IMR-90 (cell line): ENCODE results near the gene PDLIM5. TPM values are rescaled to one million over a fixed set of nuclear protein-coding genes. Genes with fewer than 3 reads are reported as not detected.

Source experiments
- ATAC-seq: fragments of 200-7000 bp; cut with Tn5 transposase; 2 replicates; pipeline ENCODE4 v1.9.1; 2020; ENCODE audit warnings: low read depth, mild to moderate bottlenecking, moderate library complexity
- BruUV-seq: library from RNA; stranded (reverse); fragments of 400-500 nt; replicated peaks from 2 replicates; lab custom pipeline; 2021; lab: Mats Ljungman, UMichigan
- CTCF ChIA-PET: fragments of 300-600 bp; formaldehyde crosslinking; extraction: SDS; loops from one replicate; lab custom pipeline; 2021; ENCODE audit warnings: antibody characterized with exemption; lab: Yijun Ruan, JAX
- POLR2A ChIA-PET: fragments of 300-600 bp; sonication (Branson Sonifier 250); formaldehyde crosslinking; loops from one replicate; lab custom pipeline; 2022; ENCODE audit warnings: antibody characterized with exemption; ENCODE audit not compliant: unreplicated experiment; lab: Charles Lee
- DNase-seq: peaks from one replicate; pipeline ENCODE4 v3.0.0; 2013
- H2AFZ ChIP-seq: replicated peaks from 2 replicates; pipeline ENCODE3; 2013; ENCODE audit warnings: low read length, mild to moderate bottlenecking; ENCODE audit not compliant: poor library complexity
- H2AK5ac ChIP-seq: 2 replicates; pipeline ENCODE4 v1.6.1; 2013; ENCODE audit warnings: low read depth, low read length, inconsistent platforms
- H2AK9ac ChIP-seq: replicated peaks from 2 replicates; pipeline ENCODE3; 2013; ENCODE audit warnings: mild to moderate bottlenecking, low read depth, low read length, moderate library complexity; ENCODE audit not compliant: poor library complexity
- H2BK120ac ChIP-seq: 2 replicates; pipeline ENCODE4 v1.6.1; 2013; ENCODE audit warnings: low read depth, low read length, inconsistent platforms
- H2BK15ac ChIP-seq: 3 replicates; pipeline ENCODE4 v1.6.1; 2013; ENCODE audit warnings: low read depth, low read length, inconsistent platforms
- H2BK20ac ChIP-seq: 2 replicates; pipeline ENCODE4 v1.6.1; 2013; ENCODE audit warnings: low read depth, mild to moderate bottlenecking, inconsistent platforms, low read length, moderate library complexity
- H2BK5ac ChIP-seq: 2 replicates; pipeline ENCODE4 v1.6.1; 2013; ENCODE audit warnings: mild to moderate bottlenecking, low read depth, low read length, inconsistent platforms; ENCODE audit not compliant: poor library complexity, severe bottlenecking
- H3K14ac ChIP-seq: replicated peaks from 2 replicates; pipeline ENCODE4 v1.6.1; 2013; ENCODE audit warnings: low read depth, low read length, inconsistent platforms
- H3K18ac ChIP-seq: 2 replicates; pipeline ENCODE4 v1.6.1; 2013; ENCODE audit warnings: low read depth, low read length, control low read depth
- H3K23ac ChIP-seq: 2 replicates; pipeline ENCODE4 v1.6.1; 2013; ENCODE audit warnings: low read depth, low read length, inconsistent platforms
- H3K27ac ChIP-seq: 2 replicates; pipeline ENCODE4 v1.5.1; 2013; ENCODE audit warnings: mild to moderate bottlenecking, control low read depth, low read length; ENCODE audit not compliant: insufficient read depth
- H3K27me3 ChIP-seq: 2 replicates; pipeline ENCODE4 v1.6.1; 2013; ENCODE audit warnings: low read length; ENCODE audit not compliant: control insufficient read depth, insufficient read depth
- H3K36me3 ChIP-seq: 2 replicates; pipeline ENCODE4 v1.6.1; 2013; ENCODE audit warnings: low read length, mixed read lengths; ENCODE audit not compliant: control insufficient read depth, insufficient read depth
- H3K4ac ChIP-seq: 2 replicates; pipeline ENCODE4 v1.6.1; 2013; ENCODE audit warnings: low read depth, low read length, inconsistent platforms
- H3K4me1 ChIP-seq: 2 replicates; pipeline ENCODE4 v1.6.1; 2013; ENCODE audit warnings: low read length, mixed read lengths; ENCODE audit not compliant: control insufficient read depth, insufficient read depth
- H3K4me2 ChIP-seq: 2 replicates; pipeline ENCODE4 v1.6.1; 2013; ENCODE audit warnings: low read depth, mild to moderate bottlenecking, control low read depth, low read length, moderate library complexity
- H3K4me3 ChIP-seq: 2 replicates; pipeline ENCODE4 v1.5.1; 2013; ENCODE audit warnings: low read depth, mild to moderate bottlenecking, control low read depth, low read length, moderate library complexity; ENCODE audit not compliant: insufficient read depth
- H3K56ac ChIP-seq: 2 replicates; pipeline ENCODE4 v1.6.1; 2013; ENCODE audit warnings: low read length, inconsistent platforms; ENCODE audit not compliant: insufficient read depth; ENCODE audit errors: extremely low read depth
- H3K79me1 ChIP-seq, 2 experiments: 2 replicates each; pipeline ENCODE4 v1.6.1; 2013; ENCODE audit warnings: low read length in 2 of 2, inconsistent platforms in 1 of 2, low read depth in 1 of 2
- H3K9ac ChIP-seq: 2 replicates; pipeline ENCODE4 v1.6.1; 2013; ENCODE audit warnings: low read depth, low read length, control low read depth
- H3K9me1 ChIP-seq: 2 replicates; pipeline ENCODE4 v1.6.1; 2013; ENCODE audit warnings: low read length, inconsistent platforms; ENCODE audit not compliant: insufficient read depth
- H3K9me3 ChIP-seq: 2 replicates; pipeline ENCODE4 v1.6.1; 2013; ENCODE audit warnings: low read length; ENCODE audit not compliant: control insufficient read depth, insufficient read depth
- H4K20me1 ChIP-seq: 2 replicates; pipeline ENCODE4 v1.6.1; 2013; ENCODE audit warnings: low read length, inconsistent platforms; ENCODE audit not compliant: insufficient read depth
- H4K5ac ChIP-seq: 2 replicates; pipeline ENCODE4 v1.6.1; 2013; ENCODE audit warnings: mild to moderate bottlenecking, low read depth, low read length, control low read depth
- H4K8ac ChIP-seq, 2 experiments: 2 replicates each; pipeline ENCODE4 v1.6.1; 2013; ENCODE audit warnings: low read depth in 2 of 2, low read length in 2 of 2, control low read depth in 1 of 2, inconsistent platforms in 1 of 2
- H4K91ac ChIP-seq: 2 replicates; pipeline ENCODE4 v1.6.1; 2013; ENCODE audit warnings: low read depth, low read length, inconsistent platforms; ENCODE audit not compliant: insufficient read depth
- CHD1 ChIP-seq: IDR thresholded peaks from 2 replicates; pipeline ENCODE4 v1.6.1; 2012; ENCODE audit warnings: low read depth, low read length, improper control_type of control experiment
- NFE2L2 ChIP-seq: fragments of 150-350 bp; IDR thresholded peaks from 2 replicates; pipeline ENCODE4 v1.6.1; 2016; ENCODE audit warnings: low read depth, mild to moderate bottlenecking, low read length
- RFX5 ChIP-seq: IDR thresholded peaks from 2 replicates; pipeline ENCODE4 v1.8.0; 2012; ENCODE audit warnings: low read depth, mild to moderate bottlenecking, low read length, moderate library complexity
- WGBS, 2 experiments: methylation state at CpG; one replicate each; pipeline versions ENCODE4 v1.1.5 to v1.1.7; 2013; ENCODE audit warnings: missing lambda C conversion rate in 2 of 2; ENCODE audit not compliant: insufficient read length in 1 of 2; ENCODE audit errors: extremely low coverage in 2 of 2; 5-methylcytosine and 5-hydroxymethylcytosine counted together
- dilution Hi-C: fragments of 300-500 bp; cut with HindIII; formaldehyde crosslinking; loops from one replicate; pipeline ENCODE4 v1.14.3; 2018; ENCODE audit warnings: low sequenced_read_pairs; ENCODE audit not compliant: unreplicated experiment
- in situ Hi-C: fragments of 300-500 bp; cut with MboI; formaldehyde crosslinking; loops from 3 replicates; pipeline ENCODE4 v1.14.3; 2019; ENCODE audit warnings: low sequenced_read_pairs, inconsistent platforms, mixed read lengths
- intact Hi-C: fragments of 100-400 bp; cut with micrococcal nuclease; formaldehyde crosslinking; loops from 2 replicates; pipeline ENCODE4 v1.10.0; 2022
- polyA plus RNA-seq, 3 experiments: library from polyadenylated mRNA; depleted of rRNA; stranded (reverse); fragments of >200 nt; gene quantifications; 2 replicates each; pipeline ENCODE4 v1.2.3, GENCODE V29; 2012; ENCODE audit warnings: low replicate concordance in 1 of 3
- total RNA-seq: library from RNA; depleted of rRNA; stranded (reverse); fragments of >200 nt; gene quantifications from 2 replicates; pipeline ENCODE4 v1.2.3, GENCODE V29; 2012

Gene PDLIM5
- total and polyA plus RNA-seq, 2 of the 4 experiments (the other 2 are of a cell fraction), result 96.5 to 188 TPM

DNA sequence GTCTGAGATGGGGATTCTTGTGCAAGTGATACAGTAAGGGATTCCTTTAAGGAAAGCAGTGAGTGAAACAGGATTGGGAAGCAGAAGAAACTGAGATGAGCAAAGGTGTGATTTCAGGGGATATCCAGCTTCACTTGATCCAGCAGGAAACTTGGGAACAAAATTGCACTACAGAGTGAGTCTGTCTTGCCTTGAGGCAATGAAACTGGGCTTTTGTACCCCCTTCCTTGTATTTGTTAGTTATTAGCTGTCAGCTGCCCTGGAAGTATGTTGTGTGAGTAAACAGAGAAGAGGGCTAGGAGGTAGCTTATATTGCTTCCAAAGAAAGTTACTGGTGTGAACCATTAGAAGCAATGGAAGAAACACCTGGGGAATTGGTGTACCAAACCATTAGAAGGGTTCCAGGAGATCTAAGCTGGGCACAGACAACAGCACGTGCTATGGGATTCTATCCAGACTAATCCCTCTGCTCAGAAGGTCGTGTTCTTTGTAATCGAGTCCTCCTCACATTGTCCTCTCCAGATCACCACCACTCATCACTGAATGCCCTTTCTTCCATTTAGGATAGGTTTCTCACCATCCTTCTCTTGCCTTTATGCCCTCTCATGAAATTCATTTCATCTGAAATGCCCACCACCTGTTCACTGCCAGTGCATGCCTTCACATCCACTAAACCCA is 76.0 kb downstream of the PDLIM5 start:
- Histone ChIP-seq H2AK9ac (no peak overlapping the region), H3K27ac (no peak overlapping the region), H2BK15ac (no peak overlapping the region), H3K4me1 (peaks cover 17% of the 10 kb centered on the region), H3K14ac (no peak overlapping the region; the same call in 1 of the 2 replicates), H3K4me2 (no peak overlapping the region), H3K4me3 (no peak overlapping the region), H4K20me1 (no peaks in the 10 kb centered on the region), H3K9me1 (peaks cover 5% of the 10 kb centered on the region), H4K5ac (peak overlapping the region; percentile 36; the same call in 1 of the 2 replicates), H4K8ac (no peak overlapping the region), H2BK5ac (no peak overlapping the region), H2AFZ (no peak overlapping the region), H3K4ac (peak overlapping the region; percentile 29; the same call in 1 of the 2 replicates), H3K23ac (0 out of 2 replicates have a peak overlapping the region, but pooled peaks have one; percentile 40), H3K9ac (no peak overlapping the region), H2BK20ac (0 out of 2 replicates have a peak overlapping the region, but pooled peaks have one; percentile 26), H4K91ac (no peak overlapping the region), H3K18ac (no peak overlapping the region; the same call in 1 of the 2 replicates), H3K36me3 (peaks cover 3% of the 10 kb centered on the region; the same call in 1 of the 2 replicates), H3K79me1 (peaks cover 33 to 61% of the 10 kb centered on the region in 2 experiments), H3K9me3 (no peaks in the 10 kb centered on the region), H3K56ac (no peak overlapping the region), H3K27me3 (no peaks in the 10 kb centered on the region), H2BK120ac (no peak overlapping the region), H2AK5ac (no peak overlapping the region)
- in situ Hi-C loops (no loop called here), intact Hi-C loops (no loop called here), dilution Hi-C loops (no loop called here)
- no peak for ATAC-seq
- ChIA-PET CTCF (no interaction called here), POLR2A (no interaction called here)
- TF ChIP-seq CHD1 (no peak), NFE2L2 (no peak), RFX5 (no peak)
- DNase-seq, result no peak
- 94% methylated on average over 2 of the region's 3 CpGs; no CpG with 5 or more reads in 1 of the 2 experiments for WGBS, 2 experiments
- no TSS peak for BruUV-seq
